GM19099 (cell line): ENCODE results near the gene PDE6B.

Experiments
- POLR2A ChIP-seq: IDR thresholded peaks from 3 replicates; pipeline ENCODE4 v1.6.1; 2011; ENCODE audit warnings: low read depth; ENCODE audit not compliant: insufficient read length; ENCODE audit errors: extremely low read depth

The PDE6B gene

GRCh38 chr4:627347-628125, 2.2 kb downstream of the PDE6B start:
- no peak for TF ChIP-seq POLR2A

DNA sequence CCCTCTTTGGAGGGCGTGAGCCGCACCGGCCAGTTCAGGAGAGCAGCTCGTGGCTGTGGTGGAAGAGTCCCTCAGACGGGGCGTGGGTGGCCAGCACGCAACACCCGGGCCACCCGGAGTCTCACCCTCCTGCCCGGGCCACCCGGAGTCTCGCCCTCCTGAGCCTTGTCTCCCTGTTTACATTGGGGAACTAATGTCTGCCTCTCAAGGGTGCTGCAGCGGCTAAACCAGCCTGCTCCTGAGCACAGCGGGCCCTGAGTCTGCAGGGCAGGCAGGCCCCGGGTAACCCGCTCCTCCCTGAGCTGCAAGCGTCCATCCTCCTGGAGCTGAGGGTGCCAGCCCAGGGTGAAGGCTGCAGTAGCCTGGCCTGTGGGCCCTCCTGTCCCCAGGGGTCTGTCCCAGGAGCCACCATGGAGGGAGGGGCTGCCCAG, 3.0 kb downstream of the PDE6B start:
- no peak for TF ChIP-seq POLR2A

GRCh38 chr4:628821-629635, 3.7 kb downstream of the PDE6B start:
- TF ChIP-seq POLR2A: no peak

- no peak for TF ChIP-seq POLR2A
Measured at GRCh38 chr4:629636-629914, 4.2 kb downstream of the PDE6B start.

DNA sequence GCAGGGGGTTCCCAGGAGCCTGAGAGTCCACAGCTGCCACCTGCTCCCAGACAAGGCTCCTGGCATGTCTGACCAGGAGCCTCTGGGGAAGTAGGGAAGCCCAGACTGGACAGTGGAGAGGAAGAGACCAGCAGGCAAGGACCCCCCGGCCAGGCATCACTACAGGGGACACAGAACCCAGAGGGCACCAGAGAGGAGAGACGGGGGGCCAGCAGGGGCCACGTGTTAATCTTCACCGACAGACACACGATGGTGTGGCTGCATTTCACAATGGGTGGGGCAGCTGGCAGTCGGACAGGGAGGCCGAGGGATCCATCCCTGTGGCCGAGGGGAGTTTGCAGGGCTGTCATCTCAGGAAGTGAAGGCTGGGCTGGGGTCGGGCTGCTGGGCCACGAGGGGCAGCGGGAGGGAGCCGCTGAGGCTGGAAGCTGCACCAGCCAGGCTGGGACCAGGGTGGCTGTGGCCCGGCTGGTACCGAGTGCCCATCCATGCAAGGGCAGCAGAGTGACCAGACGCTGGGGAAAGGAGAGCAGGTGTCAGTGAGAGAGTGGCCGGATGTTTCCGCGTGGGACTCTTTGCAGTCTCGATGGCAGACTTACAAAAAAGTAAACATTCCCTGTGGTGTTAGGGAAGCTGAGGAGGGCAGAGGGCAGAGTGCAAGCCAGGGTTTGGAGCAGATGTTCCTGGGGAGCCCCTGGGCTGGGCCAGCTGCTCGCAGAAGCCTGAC, 4.7 kb downstream of the PDE6B start:
- no peak for TF ChIP-seq POLR2A

- TF ChIP-seq POLR2A: no peak
Measured at GRCh38 chr4:630656-631055, 5.3 kb downstream of the PDE6B start.

GRCh38 chr4:632196-632790, 6.9 kb downstream of the PDE6B start:
- no peak for TF ChIP-seq POLR2A

DNA sequence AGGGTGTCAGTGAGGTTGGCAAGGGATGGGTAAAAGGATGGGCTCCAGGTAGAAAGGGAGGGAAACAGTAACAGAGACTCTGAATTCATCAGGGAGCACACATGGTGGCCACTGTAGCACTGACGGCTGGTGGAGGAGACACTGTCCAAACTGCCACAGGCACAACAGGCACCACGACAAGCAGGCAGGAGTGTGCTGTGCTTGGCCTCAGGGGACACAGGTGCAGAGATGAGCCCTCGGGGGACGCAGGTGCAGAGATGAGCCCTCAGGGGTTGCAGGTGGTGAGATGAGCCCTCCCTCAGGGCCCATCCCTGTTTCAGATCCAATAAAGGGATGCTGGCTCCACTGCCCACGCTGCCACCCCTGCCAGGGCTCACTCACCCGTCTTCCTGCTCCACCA, 7.6 kb downstream of the PDE6B start:
- TF ChIP-seq POLR2A: no peak

- no peak for TF ChIP-seq POLR2A
Measured at GRCh38 chr4:633406-633805, 8.0 kb downstream of the PDE6B start.

GRCh38 chr4:633976-634598, 8.7 kb downstream of the PDE6B start:
- no peak for TF ChIP-seq POLR2A

DNA sequence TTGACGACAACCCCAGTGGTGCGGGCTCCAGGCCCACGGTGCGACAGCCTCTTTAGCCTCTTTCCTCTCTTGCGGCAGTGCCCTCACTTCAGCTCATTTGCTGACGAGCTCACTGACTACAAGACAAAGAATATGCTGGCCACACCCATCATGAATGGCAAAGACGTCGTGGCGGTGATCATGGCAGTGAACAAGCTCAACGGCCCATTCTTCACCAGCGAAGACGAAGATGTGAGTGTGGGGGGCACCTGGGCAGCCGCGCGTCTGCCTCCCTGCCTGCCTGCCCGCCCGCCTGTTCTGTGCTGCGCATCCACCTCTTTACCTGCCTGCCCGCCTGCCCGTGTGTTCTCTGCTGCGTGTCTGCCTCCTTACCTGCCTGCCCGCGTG, 9.2 kb downstream of the PDE6B start:
- no peak for TF ChIP-seq POLR2A

DNA sequence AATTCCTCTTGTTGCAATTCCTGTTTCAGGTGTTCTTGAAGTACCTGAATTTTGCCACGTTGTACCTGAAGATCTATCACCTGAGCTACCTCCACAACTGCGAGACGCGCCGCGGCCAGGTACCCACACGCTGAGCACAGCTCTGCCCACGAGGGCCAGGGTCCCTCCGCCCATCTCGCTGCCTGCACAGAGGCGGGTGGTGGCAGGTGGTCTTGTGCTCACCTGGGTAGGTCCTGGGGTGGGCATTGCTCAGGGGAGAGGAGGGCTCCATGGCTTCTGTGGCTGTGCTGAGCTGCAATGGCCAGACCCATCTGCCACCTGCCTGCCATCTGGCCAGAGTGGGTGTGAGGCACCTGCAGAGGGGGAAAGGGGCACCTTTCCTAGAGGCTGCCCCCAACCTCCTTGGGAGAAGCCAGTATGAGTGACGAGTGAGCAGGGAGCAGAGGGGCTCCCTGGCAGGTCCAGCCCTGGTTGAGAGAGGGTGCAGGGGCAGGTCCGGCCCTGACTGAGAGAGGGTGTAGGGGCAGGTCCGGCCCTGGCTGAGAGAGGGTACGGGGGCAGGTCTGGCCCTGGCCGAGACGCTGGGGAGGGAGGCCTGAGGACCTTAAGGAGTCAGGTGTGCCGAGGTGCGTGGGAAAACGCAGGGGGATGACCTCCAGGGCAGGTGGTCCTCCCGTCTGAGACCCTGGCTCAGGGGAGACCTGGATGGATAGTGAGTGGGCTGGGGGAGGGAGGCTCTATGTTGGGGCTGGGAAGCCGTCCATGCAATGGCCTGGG, 10.7 kb downstream of the PDE6B start:
- TF ChIP-seq POLR2A: no peak

DNA sequence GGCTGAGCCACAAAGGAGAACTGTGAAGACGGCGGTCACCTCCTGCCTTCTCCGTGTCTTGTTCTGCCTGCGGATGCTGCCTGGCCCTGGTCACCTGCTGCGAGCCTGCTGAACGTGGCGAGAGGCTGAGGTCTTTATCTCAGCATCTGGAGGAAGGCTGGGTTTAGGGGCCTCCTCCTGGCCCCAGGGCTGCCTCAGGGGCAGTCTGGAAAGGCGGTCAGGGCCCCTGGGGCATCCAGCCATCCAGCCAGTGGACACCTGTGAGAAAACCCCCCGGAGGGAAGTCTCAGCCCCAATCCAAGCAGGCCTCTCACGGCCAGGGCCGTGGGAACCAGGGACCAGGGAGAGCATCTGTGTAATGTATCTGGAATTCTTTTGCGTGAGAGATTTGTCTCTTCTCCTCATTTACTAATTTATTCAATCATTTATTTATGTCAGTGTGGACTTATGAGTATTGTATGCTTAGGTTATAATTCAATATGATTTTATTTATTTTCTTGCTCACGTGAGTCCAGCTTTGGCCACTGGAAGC, 11.3 kb downstream of the PDE6B start:
- TF ChIP-seq POLR2A: no peak
